Skeletal muscle satellite cell (primary cell): ENCODE results near the gene RNF157.

Experiments used
- H3K27me3 ChIP-seq: 2 replicates; pipeline ENCODE4 v1.7.0; 2013; ENCODE audit warnings: low read length; ENCODE audit not compliant: control insufficient read depth, insufficient read depth
- H3K36me3 ChIP-seq: 2 replicates; pipeline ENCODE4 v1.7.0; 2013; ENCODE audit warnings: mild to moderate bottlenecking, control low read depth, low read length; ENCODE audit not compliant: insufficient read depth
- H3K4me1 ChIP-seq: 2 replicates; pipeline ENCODE4 v1.7.0; 2013; ENCODE audit warnings: low read length; ENCODE audit not compliant: control insufficient read depth, insufficient read depth
- H3K4me2 ChIP-seq: 2 replicates; pipeline ENCODE4 v1.7.0; 2013; ENCODE audit warnings: mild to moderate bottlenecking, low read length
- H3K4me3 ChIP-seq: 2 replicates; pipeline ENCODE4 v1.7.0; 2013; ENCODE audit warnings: low read length
- H3K9ac ChIP-seq: 2 replicates; pipeline ENCODE4 v1.7.0; 2013; ENCODE audit warnings: mild to moderate bottlenecking, low read depth, low read length, moderate library complexity
- H3K9me3 ChIP-seq: replicated peaks from 2 replicates; pipeline ENCODE4 v1.7.0; 2013; ENCODE audit warnings: mild to moderate bottlenecking, control low read depth, low read length

The RNF157 gene

DNA sequence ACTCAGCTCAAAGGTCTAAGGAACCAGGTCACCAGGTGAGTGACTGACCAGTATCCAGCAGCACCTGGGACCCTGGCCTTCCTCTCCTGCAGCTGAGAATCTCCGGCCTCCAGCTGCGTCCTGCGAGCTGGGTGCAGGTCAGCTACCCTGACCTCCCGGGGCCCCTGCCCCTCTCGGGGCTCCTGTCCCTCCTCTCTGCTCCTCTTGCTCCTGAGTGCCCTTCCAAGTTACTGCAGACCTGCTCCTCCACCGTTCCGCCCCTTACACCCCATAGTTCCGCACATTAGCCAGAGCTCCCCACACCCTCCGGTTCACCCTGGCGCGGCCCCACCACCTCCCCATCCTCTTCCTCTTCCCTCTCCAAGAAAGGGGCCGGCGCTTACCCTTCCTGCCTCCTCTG, 109.8 kb downstream of the RNF157 start:
- Histone ChIP-seq H3K9ac (no peak overlapping the region), H3K4me1 (no peaks in the 10 kb centered on the region), H3K9me3 (no peaks in the 10 kb centered on the region), H3K27me3 (peaks cover 56% of the 10 kb centered on the region), H3K4me2 (no peak overlapping the region), H3K36me3 (no peaks in the 10 kb centered on the region), H3K4me3 (no peak overlapping the region)

DNA sequence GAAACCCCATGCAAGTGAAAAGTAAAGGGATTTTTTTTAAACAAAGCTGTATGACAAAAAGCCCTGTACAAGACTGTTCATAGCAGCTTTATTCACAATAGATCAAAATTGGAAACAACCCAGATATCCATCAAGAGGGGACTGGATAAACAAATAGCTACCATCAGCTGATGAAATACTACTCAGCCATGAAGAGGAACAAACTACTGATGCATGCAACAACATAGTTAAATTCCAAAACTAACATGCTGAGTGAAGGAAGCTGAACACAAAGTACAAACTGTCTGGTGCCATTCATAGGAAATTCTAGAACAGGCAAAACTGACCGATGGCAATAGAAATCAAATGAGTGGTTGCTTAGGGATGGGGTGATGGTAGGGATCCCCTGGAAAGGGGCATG, 114.4 kb downstream of the RNF157 start:
- H3K27me3 ChIP-seq: peaks cover 28% of the 10 kb centered on the region
- H3K9ac ChIP-seq: no peak overlapping the region
- H3K4me1 ChIP-seq: peaks cover 7% of the 10 kb centered on the region
- no peak overlapping the region for H3K4me3 ChIP-seq
- no peaks in the 10 kb centered on the region for H3K36me3 ChIP-seq
- H3K9me3 ChIP-seq: no peaks in the 10 kb centered on the region
- H3K4me2 ChIP-seq: no peak overlapping the region

DNA sequence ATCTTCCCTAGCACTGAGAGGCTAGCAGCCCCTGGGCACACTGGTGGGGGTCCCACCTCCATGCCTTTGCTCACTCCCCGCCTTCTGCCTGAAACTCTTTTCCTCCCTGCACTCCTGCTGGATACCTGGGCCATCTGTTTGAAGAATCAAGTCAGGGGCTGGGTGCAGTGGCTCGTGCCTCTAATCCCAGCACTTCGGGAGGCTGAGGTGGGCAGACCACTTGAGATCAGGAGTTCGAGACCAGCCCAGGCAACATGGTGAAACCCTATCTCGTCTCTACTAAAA, 115.0 kb downstream of the RNF157 start:
- Histone ChIP-seq H3K4me1 (peaks cover 7% of the 10 kb centered on the region), H3K4me2 (no peak overlapping the region), H3K36me3 (no peaks in the 10 kb centered on the region), H3K4me3 (no peak overlapping the region), H3K27me3 (peaks cover 22% of the 10 kb centered on the region), H3K9me3 (no peaks in the 10 kb centered on the region), H3K9ac (no peak overlapping the region)

DNA sequence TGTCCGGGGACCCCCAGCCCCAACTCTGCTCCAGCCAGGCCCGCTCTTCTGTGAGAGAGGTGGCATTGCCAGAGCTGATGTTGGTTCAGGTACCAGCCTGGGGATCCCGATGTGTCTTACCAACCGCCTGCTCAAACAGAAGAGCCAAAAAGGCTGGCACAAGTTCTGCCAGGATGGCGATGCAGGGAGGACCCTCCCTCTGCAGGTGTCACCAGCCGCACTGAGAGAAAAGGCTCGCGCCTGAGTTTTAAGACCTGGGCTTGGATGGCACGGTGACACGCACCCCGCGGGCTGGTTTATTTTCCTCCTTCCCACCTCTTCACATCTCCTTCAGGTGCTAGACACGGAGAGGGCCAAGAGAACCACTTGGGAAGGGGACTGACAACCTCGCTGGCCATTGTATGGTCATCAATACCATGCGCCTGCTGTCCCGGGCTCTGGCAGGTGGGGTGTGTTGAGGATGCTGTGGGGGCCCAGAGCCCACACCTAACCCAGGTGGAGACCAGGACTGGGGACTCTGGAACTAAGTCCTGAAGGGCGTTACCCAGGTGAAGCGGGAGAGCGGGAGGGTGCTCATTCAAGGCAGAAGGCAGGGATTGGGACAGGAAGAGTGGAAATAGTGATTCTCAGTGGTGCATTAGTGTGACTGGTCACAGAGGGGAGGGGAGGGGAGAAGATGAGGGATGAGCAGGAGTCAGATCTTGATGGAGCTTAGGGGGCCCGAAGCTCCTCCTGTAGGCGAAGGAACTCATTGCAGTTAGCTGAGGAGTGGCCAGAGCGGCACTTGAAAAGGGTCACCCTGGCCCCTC, 115.5 kb downstream of the RNF157 start:
- Histone ChIP-seq H3K36me3 (no peaks in the 10 kb centered on the region), H3K9ac (no peak overlapping the region), H3K4me1 (peaks cover 7% of the 10 kb centered on the region), H3K27me3 (peaks cover 17% of the 10 kb centered on the region), H3K4me3 (no peak overlapping the region), H3K9me3 (no peaks in the 10 kb centered on the region), H3K4me2 (no peak overlapping the region)

DNA sequence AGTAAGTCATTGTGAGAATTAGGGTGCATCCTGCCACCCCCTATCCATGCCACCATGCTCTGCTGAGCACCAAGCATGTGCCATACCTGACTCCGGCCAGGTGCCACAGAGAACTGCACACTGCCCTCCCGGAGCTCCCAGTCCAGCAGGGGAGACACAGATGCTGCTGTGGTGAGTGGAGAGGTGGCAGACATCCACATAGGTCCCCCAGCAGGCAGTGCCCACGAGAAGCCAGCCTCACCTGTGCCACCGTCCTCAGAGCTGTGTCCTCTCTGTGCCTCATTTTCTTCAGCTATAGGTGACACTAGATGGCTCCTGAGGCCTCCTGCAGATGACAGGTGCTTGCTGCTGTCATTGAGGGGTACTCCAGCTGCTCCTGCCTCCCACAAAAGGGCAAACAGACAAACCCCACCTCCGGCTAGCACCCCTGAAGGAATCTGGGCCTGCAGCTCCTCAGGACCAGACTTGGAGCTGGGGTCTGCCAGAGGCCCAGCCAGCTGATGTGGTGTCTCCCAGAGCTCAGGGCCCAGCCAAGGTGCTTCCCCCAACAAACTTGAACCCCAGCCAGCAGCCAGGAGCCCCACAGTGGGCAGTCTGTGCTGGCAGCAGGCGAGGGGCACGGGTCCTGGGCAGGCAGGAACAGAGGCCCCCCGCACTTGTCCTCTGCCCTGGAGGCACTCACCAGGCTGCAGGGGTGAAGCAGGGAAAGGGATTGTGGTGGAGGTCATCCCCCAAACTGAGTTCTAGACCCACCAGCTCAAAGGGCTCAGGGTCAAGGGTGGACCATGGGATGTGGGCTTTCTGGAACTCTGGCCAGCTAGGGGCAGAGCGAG, 116.3 kb downstream of the RNF157 start:
- peaks cover 17% of the 10 kb centered on the region for H3K27me3 ChIP-seq
- no peak overlapping the region for H3K9ac ChIP-seq
- H3K4me1 ChIP-seq: peaks cover 7% of the 10 kb centered on the region
- no peaks in the 10 kb centered on the region for H3K36me3 ChIP-seq
- H3K4me2 ChIP-seq: no peak overlapping the region
- H3K4me3 ChIP-seq: no peak overlapping the region
- H3K9me3 ChIP-seq: no peaks in the 10 kb centered on the region

DNA sequence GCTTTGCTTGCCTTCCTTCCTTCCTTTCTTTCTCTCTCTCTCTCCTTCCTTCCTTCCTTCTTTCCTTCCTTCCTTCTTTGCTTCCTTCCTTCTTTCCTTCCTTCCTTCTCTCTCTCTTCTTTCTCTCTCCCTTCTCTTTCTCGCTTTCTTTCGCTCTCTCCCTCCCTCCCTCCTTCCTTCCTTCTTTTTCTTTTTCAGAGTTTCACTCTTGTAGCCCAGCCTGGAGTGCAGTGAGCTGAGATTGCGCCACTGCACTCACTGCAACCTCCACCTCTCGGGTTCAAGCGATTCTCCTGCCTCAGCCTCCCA, 117.1 kb downstream of the RNF157 start:
- Histone ChIP-seq H3K9ac (no peak overlapping the region), H3K4me1 (peaks cover 7% of the 10 kb centered on the region), H3K27me3 (peaks cover 14% of the 10 kb centered on the region), H3K4me2 (no peak overlapping the region), H3K4me3 (no peak overlapping the region), H3K36me3 (no peaks in the 10 kb centered on the region), H3K9me3 (no peaks in the 10 kb centered on the region)

DNA sequence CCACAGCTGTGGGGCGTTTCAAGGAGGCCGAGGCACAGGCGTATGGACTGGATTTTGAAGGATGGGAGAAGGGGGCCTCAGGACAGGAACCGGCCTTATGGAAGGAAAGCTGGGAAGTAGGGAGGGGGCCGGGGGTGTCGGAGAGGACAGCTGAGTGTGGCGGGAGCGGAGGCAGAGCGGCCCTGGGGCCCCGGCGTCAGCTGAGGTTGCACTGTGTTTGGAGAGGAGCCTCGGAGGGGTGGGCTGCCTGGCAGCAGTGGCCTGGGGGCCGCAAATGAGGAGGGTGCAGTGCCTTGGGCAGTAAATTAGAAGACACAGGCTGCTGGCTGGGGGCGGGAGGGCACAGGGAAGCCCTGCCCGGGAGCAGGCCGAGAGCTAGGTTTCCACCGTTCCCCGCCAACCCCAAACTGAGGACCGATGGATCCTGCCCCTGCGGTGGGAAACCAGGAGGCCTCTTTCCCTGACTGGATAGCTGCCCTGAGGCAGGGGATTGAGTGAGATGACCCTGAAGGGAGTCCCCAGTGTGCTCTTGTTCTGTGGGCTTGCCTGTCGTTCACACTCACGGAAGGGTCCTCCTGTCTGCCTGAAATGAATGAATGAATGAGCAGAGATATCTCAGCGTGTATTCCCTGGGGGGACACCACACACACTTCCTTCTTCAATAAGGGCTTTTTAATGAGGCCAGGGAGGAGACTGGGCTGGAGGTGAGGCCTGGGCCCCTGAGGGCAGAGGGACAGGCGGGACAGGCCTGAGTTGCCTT, 117.7 kb downstream of the RNF157 start:
- Histone ChIP-seq H3K9me3 (no peaks in the 10 kb centered on the region), H3K4me1 (peaks cover 7% of the 10 kb centered on the region), H3K36me3 (no peaks in the 10 kb centered on the region), H3K9ac (no peak overlapping the region), H3K4me3 (no peak overlapping the region), H3K27me3 (peaks cover 13% of the 10 kb centered on the region), H3K4me2 (no peak overlapping the region)

DNA sequence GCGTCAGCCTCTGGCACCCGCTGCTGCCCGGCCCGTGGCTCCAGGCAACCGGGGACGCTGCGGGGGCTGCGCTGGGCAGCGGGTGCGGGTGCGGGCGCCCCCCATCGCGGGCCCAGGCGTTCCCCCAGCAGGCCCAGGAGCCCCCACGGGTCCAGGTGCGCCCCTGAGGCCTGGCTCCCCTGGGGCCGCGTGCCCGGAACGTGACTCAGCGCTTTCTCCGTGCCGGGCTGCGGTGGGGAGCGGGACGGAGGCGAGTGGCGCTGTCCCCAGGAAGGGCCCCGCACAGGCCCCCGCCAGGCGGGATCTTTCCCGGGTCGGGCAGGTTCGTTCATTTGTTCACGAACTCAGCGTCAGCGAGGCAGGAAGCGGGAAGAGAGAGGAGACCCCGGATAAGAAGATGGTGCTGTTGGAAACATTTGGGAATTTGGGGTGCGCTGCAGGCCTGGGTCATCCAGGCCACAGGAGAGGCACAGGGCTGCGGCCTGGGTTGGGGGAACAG, 118.3 kb downstream of the RNF157 start:
- Histone ChIP-seq H3K9ac (peak overlapping the region; percentile 78), H3K4me2 (peak overlapping the region; percentile 76), H3K27me3 (peaks cover 10% of the 10 kb centered on the region), H3K4me3 (peak overlapping the region; percentile 56), H3K9me3 (no peaks in the 10 kb centered on the region), H3K36me3 (no peaks in the 10 kb centered on the region), H3K4me1 (peaks cover 7% of the 10 kb centered on the region)

DNA sequence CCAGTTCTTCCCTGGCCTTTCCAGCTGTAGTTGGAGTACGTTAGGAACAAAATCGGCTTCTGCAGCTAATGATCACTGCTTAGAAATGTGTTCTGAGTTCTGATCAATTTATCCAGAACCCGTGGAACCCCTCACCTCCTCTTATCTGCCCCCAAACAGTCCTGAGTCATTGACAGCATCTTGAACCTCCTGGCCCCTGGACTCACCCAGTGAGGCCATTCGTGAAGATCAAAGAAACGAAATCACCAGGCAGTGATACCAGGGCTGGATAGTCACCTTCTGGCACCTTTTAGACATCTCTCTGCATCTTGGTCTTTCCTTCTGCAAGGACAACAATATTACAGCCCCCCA, 119.7 kb downstream of the RNF157 start:
- Histone ChIP-seq H3K4me2 (no peak overlapping the region), H3K4me3 (no peak overlapping the region)

DNA sequence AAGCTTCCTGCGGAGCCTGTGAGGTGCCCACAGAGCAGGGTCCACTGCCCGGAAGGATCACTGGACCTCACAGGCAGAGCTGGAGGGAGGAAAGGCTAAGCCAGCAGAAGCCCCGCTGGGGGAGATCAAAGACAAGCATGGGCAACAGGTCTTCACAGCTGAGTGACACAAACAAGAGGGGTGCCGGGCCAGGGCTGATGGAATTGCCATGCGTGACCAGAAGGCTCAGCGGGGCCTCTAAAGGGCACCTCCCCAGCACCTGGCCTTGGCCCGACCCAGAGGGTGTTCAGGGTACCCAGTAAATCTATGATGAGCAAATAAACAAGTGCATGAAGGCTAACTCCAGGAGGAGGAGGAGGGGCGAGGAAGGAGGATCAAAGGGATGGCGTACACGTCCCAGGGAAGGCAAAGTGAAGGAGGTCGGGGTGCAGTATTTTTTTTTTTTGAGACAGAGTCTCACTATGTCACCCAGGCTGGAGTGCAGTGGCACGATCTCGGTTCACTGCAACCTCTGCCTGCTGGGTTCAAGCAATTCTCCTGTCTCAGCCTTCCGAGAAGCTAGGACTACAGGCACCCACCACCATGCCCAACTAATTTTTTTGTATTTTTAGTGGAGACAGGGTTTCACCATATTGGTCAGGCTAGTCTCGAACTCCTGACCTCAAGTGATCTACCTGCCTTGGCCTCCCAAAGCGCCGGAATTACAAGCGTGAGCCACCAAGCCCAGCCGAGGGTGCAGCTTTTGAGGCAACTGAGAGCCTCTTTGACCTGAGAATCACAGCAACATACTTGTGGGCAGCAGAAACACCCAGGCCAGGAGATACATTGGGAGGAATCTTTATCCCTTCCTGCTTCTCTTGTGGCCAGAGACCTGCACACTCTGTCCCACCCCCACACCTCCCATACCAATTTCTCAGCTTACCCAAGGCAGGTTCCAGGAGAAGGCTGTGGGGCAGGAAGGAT, 120.6 kb downstream of the RNF157 start:
- no peak overlapping the region for H3K4me3 ChIP-seq

More for the DNA sequence above, 119.7 kb downstream of the RNF157 start:
- Histone ChIP-seq H3K36me3 (no peaks in the 10 kb centered on the region), H3K27me3 (peaks cover 6% of the 10 kb centered on the region), H3K4me1 (peaks cover 7% of the 10 kb centered on the region), H3K9me3 (no peaks in the 10 kb centered on the region), H3K9ac (no peak overlapping the region)

More for the DNA sequence above, 120.6 kb downstream of the RNF157 start:
- Histone ChIP-seq H3K9me3 (no peaks in the 10 kb centered on the region), H3K9ac (no peak overlapping the region), H3K4me1 (peaks cover 7% of the 10 kb centered on the region), H3K4me2 (no peak overlapping the region), H3K36me3 (no peaks in the 10 kb centered on the region), H3K27me3 (peaks cover 6% of the 10 kb centered on the region)
